Measurements from ENCODE around the gene RPL38.

The RPL38 gene

DNA sequence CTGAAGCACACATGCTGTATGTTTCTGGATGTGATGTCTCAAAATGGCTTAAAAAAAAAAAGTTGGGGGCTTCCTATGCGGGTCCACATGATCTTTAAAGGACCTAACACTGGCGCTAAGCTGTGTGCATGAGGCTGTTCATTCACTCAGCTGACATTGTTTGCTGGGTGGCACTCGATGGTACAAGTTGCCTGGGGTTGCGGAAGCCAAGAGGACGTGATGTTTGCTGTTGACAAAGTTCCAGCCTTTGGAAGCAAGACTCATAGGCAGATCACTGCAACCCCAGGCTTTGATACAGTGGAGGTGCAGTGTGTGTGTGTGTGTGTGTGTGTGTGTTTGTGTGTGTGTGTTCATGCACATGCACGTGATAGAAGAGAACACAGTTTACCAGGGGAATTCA is 41.1 kb downstream of the RPL38 start:
- no peak overlapping the region for H2AFZ ChIP-seq (ENCODE audit: low read depth, low read length)
- DNase-seq: no peak
- TF ChIP-seq EZH2 (IDR thresholded peaks at IDR 0.05; ENCODE audit: borderline replicate concordance, low read depth, low read length, severe bottlenecking): no peak
- TF ChIP-seq, protein P1, sequence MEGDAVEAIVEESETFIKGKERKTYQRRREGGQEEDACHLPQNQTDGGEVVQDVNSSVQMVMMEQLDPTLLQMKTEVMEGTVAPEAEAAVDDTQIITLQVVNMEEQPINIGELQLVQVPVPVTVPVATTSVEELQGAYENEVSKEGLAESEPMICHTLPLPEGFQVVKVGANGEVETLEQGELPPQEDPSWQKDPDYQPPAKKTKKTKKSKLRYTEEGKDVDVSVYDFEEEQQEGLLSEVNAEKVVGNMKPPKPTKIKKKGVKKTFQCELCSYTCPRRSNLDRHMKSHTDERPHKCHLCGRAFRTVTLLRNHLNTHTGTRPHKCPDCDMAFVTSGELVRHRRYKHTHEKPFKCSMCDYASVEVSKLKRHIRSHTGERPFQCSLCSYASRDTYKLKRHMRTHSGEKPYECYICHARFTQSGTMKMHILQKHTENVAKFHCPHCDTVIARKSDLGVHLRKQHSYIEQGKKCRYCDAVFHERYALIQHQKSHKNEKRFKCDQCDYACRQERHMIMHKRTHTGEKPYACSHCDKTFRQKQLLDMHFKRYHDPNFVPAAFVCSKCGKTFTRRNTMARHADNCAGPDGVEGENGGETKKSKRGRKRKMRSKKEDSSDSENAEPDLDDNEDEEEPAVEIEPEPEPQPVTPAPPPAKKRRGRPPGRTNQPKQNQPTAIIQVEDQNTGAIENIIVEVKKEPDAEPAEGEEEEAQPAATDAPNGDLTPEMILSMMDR (IDR thresholded peaks at IDR 0.05; ENCODE audit: borderline replicate concordance, extremely low read depth, low read length, poor library complexity, severe bottlenecking): no peak
- no peak overlapping the region for H3K9ac ChIP-seq (ENCODE audit: low read depth, low read length)
- no peaks in the 10 kb centered on the region for H4K20me1 ChIP-seq (ENCODE audit: insufficient read depth, low read length)
- no peaks in the 10 kb centered on the region for H3K9me3 ChIP-seq (ENCODE audit: insufficient read depth, low read length, severe bottlenecking)
- no peak overlapping the region for H3K4me2 ChIP-seq (ENCODE audit: insufficient read depth, low read length)
- H3K4me1 ChIP-seq (ENCODE audit: insufficient read depth, low read length): no peaks in the 10 kb centered on the region
- H3K27me3 ChIP-seq (ENCODE audit: insufficient read depth, low read length, poor library complexity): no peaks in the 10 kb centered on the region
- ATAC-seq (ENCODE audit: insufficient read depth, low read depth): no peak
- no peak overlapping the region for H3K27ac ChIP-seq (ENCODE audit: low read length)
- no peaks in the 10 kb centered on the region for H3K79me2 ChIP-seq (ENCODE audit: insufficient read depth, low read length)
- no peak overlapping the region for H3K4me3 ChIP-seq (ENCODE audit: low read depth in 1 of 2, low read length in 2 of 2)
- no peaks in the 10 kb centered on the region for H3K36me3 ChIP-seq (ENCODE audit: insufficient read depth, low read length)

DNA sequence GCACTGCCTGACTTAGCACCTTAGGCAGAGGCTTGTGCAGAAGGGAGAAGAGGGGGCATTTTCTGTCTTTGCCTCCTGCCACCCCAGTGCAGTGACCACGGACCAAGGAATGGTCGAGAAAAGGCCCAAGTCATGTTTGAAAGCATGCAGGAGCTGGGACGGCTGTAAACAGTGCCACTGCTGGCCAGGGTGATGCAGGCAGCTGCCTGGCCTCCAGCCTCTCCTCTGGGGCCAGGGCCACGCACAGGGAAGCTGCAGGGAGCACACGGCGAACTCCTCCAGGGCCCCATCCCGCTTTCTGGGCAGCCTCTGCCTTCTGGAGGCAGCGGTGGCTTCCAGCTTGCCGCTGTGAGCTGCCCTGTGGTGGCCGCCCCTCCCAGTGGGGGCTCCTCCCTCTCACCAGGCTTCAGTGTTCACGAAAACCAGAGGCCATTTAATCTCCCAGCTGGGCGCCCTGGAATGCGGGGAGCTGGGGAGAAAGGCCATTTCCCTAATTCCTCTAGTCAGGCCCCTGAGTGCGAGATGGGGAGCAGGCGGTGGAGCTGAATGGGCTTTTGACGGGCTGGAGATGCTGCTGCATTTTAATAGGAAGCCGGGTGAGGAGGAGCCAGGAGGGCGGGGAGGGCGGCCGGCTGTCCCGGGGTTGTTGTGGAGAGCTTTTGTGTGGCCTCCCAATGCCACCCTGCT is 41.8 kb downstream of the RPL38 start:
- H3K79me2 ChIP-seq (ENCODE audit: insufficient read depth, low read length): no peaks in the 10 kb centered on the region
- no peak for ATAC-seq (ENCODE audit: insufficient read depth, low read depth)
- no peak overlapping the region for H3K4me3 ChIP-seq (ENCODE audit: low read depth in 1 of 2, low read length in 2 of 2)
- no peaks in the 10 kb centered on the region for H3K9me3 ChIP-seq (ENCODE audit: insufficient read depth, low read length, severe bottlenecking)
- H3K27me3 ChIP-seq (ENCODE audit: insufficient read depth, low read length, poor library complexity): no peaks in the 10 kb centered on the region
- H2AFZ ChIP-seq (ENCODE audit: low read depth, low read length): no peak overlapping the region
- no peak overlapping the region for H3K9ac ChIP-seq (ENCODE audit: low read depth, low read length)
- DNase-seq: no peak
- TF ChIP-seq, protein P1 (IDR thresholded peaks at IDR 0.05; ENCODE audit: borderline replicate concordance, extremely low read depth, low read length, poor library complexity, severe bottlenecking): no peak
- TF ChIP-seq EZH2 (IDR thresholded peaks at IDR 0.05; ENCODE audit: borderline replicate concordance, low read depth, low read length, severe bottlenecking): no peak
- no peak overlapping the region for H3K4me2 ChIP-seq (ENCODE audit: insufficient read depth, low read length)
- no peaks in the 10 kb centered on the region for H4K20me1 ChIP-seq (ENCODE audit: insufficient read depth, low read length)
- H3K4me1 ChIP-seq (ENCODE audit: insufficient read depth, low read length): no peaks in the 10 kb centered on the region
- no peaks in the 10 kb centered on the region for H3K36me3 ChIP-seq (ENCODE audit: insufficient read depth, low read length)
- H3K27ac ChIP-seq (ENCODE audit: low read length): no peak overlapping the region

DNA sequence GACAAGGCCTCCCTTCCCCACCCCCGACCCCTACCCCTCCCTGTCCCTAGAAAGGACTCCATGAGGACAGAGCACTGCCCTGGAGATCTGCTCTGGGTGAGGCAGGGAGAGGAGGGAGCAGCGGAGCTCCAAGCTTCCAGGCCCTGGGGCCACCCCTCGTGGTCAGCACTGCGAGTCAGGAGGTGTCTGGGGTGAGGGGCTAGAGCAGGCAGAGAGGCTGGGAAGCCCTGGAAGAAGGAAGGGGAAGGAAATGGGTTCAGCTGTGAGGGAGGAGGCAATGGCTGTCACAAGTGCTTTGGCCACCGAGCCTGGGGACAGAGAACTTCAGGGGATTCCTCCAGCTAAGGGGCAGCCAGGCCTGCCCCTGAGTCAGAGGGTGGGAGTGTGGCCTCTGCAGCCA is 42.4 kb downstream of the RPL38 start:
- DNase-seq: no peak
- Histone ChIP-seq H3K36me3 (ENCODE audit: insufficient read depth, low read length) (no peaks in the 10 kb centered on the region), H3K4me3 (ENCODE audit: low read depth in 1 of 2, low read length in 2 of 2) (no peak overlapping the region), H3K9ac (ENCODE audit: low read depth, low read length) (no peak overlapping the region), H3K27me3 (ENCODE audit: insufficient read depth, low read length, poor library complexity) (no peaks in the 10 kb centered on the region), H4K20me1 (ENCODE audit: insufficient read depth, low read length) (no peaks in the 10 kb centered on the region), H3K79me2 (ENCODE audit: insufficient read depth, low read length) (no peaks in the 10 kb centered on the region), H3K27ac (ENCODE audit: low read length) (no peak overlapping the region), H3K4me1 (ENCODE audit: insufficient read depth, low read length) (no peaks in the 10 kb centered on the region), H2AFZ (ENCODE audit: low read depth, low read length) (no peak overlapping the region), H3K4me2 (ENCODE audit: insufficient read depth, low read length) (no peak overlapping the region), H3K9me3 (ENCODE audit: insufficient read depth, low read length, severe bottlenecking) (no peaks in the 10 kb centered on the region)
- no peak for TF ChIP-seq EZH2 (IDR thresholded peaks at IDR 0.05; ENCODE audit: borderline replicate concordance, low read depth, low read length, severe bottlenecking)
- TF ChIP-seq, protein P1 (IDR thresholded peaks at IDR 0.05; ENCODE audit: borderline replicate concordance, extremely low read depth, low read length, poor library complexity, severe bottlenecking): no peak
- ATAC-seq (ENCODE audit: insufficient read depth, low read depth): no peak
